ENCODE data around the gene STOM.

- no peak for TF ChIP-seq SIN3A (IDR thresholded peaks at IDR 0.05; ENCODE audit: borderline replicate concordance, insufficient read depth, low read length)
- no peak for TF ChIP-seq FOXP2 (optimal IDR thresholded peaks at IDR 0.05; ENCODE audit: borderline replicate concordance, extremely low read depth, extremely low read length, insufficient read depth)
- TF ChIP-seq REST (IDR thresholded peaks at IDR 0.05; ENCODE audit: insufficient read depth in 1 of 2, low read depth in 2 of 2, low read length in 2 of 2): no peak
Observed at GRCh38 chr9:121373011-121373729, 3.1 kb upstream of the STOM start.
